NCI-H2227 (cell line): ENCODE measurements around the gene DPH3.

Source experiments
- DNase-seq: peaks from one replicate; lab custom pipeline; 2025; ENCODE audit not compliant: unreplicated experiment; lab: John Stamatoyannopoulos, UW

Gene DPH3

GRCh38 chr3:16257309-16257708, 7.4 kb downstream of the DPH3 start:
- no peak for DNase-seq

- peak; percentile 67 for DNase-seq
Measured at GRCh38 chr3:16255726-16256125, 9.0 kb downstream of the DPH3 start.

- DNase-seq, result no peak
Measured at GRCh38 chr3:16255326-16255725, 9.4 kb downstream of the DPH3 start.

GRCh38 chr3:16254916-16255315, 9.8 kb downstream of the DPH3 start:
- peak; percentile 27 for DNase-seq

GRCh38 chr3:16253601-16254000, 11.1 kb downstream of the DPH3 start:
- no peak for DNase-seq

GRCh38 chr3:16252988-16253387, 11.8 kb downstream of the DPH3 start:
- DNase-seq, result no peak

- DNase-seq, result no peak
Measured at GRCh38 chr3:16252243-16252978, 12.3 kb downstream of the DPH3 start.

GRCh38 chr3:16251316-16252085, 13.2 kb downstream of the DPH3 start:
- no peak for DNase-seq

- no peak for DNase-seq
Measured at GRCh38 chr3:16249886-16250285, 14.9 kb downstream of the DPH3 start.

- peak; percentile 3 for DNase-seq
Measured at GRCh38 chr3:16249336-16249735, 15.4 kb downstream of the DPH3 start.

GRCh38 chr3:16248556-16248955, 16.2 kb downstream of the DPH3 start:
- DNase-seq, result no peak

GRCh38 chr3:16247282-16248061, 17.3 kb downstream of the DPH3 start:
- DNase-seq, result peak; percentile 89

- no peak for DNase-seq
Measured at GRCh38 chr3:16245609-16246008, 19.1 kb downstream of the DPH3 start.

- no peak for DNase-seq
Measured at GRCh38 chr3:16243706-16244490, 20.8 kb downstream of the DPH3 start.

GRCh38 chr3:16242177-16242576, 22.6 kb downstream of the DPH3 start:
- DNase-seq, result no peak

GRCh38 chr3:16241225-16241624, 23.5 kb downstream of the DPH3 start:
- no peak for DNase-seq

GRCh38 chr3:16240229-16241023, 24.3 kb downstream of the DPH3 start:
- no peak for DNase-seq

- DNase-seq, result no peak
Measured at GRCh38 chr3:16239780-16240179, 25.0 kb downstream of the DPH3 start.

GRCh38 chr3:16239086-16239770, 25.5 kb downstream of the DPH3 start:
- no peak for DNase-seq
